Testis (tissue), 2 donors: ENCODE measurements around the gene TTC28.

ENCODE experiments used
- CTCF ChIP-seq, 3 experiments: fragments of 450-650 bp in 2 of 3; fragments of 200-600 bp in 1 of 3; sonication (generic) in 1 of 3; IDR thresholded peaks; one replicate each; pipeline ENCODE4 v1.5.1; 2016 to 2019; ENCODE audit warnings: antibody characterized with exemption in 3 of 3, mild to moderate bottlenecking in 2 of 3, moderate library complexity in 1 of 3
- POLR2A ChIP-seq: fragments of 450-650 bp; IDR thresholded peaks from one replicate; pipeline ENCODE4 v1.6.1; 2017; ENCODE audit warnings: antibody characterized with exemption, mild to moderate bottlenecking, moderate library complexity

- TF ChIP-seq CTCF (IDR thresholded peaks at IDR 0.05) (no peak), POLR2A (no peak)
These were observed 268.5 kb downstream of the TTC28 start for GRCh38 chr22:28411125-28411524.
